HEK293 (cell line): Measurements from ENCODE around the gene ALKAL2.

Source experiments
- CTCF ChIP-seq: fragments of 450-650 bp; formaldehyde crosslinking; IDR thresholded peaks from 2 replicates; pipeline ENCODE4 v1.5.1; 2016; ENCODE audit warnings: missing biosample characterization, missing genetic modification characterization
- IKZF3 ChIP-seq: fragments of 450-650 bp; IDR thresholded peaks from 2 replicates; pipeline ENCODE4 v1.5.0; 2018; ENCODE audit warnings: missing biosample characterization, mild to moderate bottlenecking, missing genetic modification characterization, moderate library complexity
- MZF1 ChIP-seq: fragments of 450-650 bp; formaldehyde crosslinking; IDR thresholded peaks from 2 replicates; pipeline ENCODE4 v1.5.1; 2017; ENCODE audit warnings: missing biosample characterization, missing genetic modification characterization, borderline replicate concordance
- REST ChIP-seq: fragments of 450-650 bp; formaldehyde crosslinking; IDR thresholded peaks from 2 replicates; pipeline ENCODE4 v1.5.1; 2016; ENCODE audit warnings: missing biosample characterization, missing genetic modification characterization
- ZBTB11 ChIP-seq: fragments of 450-650 bp; formaldehyde crosslinking; conservative IDR thresholded peaks from 2 replicates; pipeline ENCODE4 v1.5.1; 2016; ENCODE audit warnings: low read depth, missing biosample characterization, missing genetic modification characterization
- ZBTB17 ChIP-seq: fragments of 450-650 bp; formaldehyde crosslinking; IDR thresholded peaks from 2 replicates; pipeline ENCODE4 v1.5.1; 2016; ENCODE audit warnings: missing biosample characterization, missing genetic modification characterization
- ZBTB21 ChIP-seq: fragments of 450-650 bp; formaldehyde crosslinking; IDR thresholded peaks from 2 replicates; pipeline ENCODE4 v1.5.1; 2017; ENCODE audit warnings: missing biosample characterization, missing genetic modification characterization
- ZEB2 ChIP-seq: fragments of 450-650 bp; formaldehyde crosslinking; IDR thresholded peaks from 2 replicates; pipeline ENCODE4 v1.5.1; 2016; ENCODE audit warnings: missing biosample characterization, missing genetic modification characterization
- ZNF132 ChIP-seq: fragments of 450-650 bp; formaldehyde crosslinking; IDR thresholded peaks from 2 replicates; pipeline ENCODE4 v1.5.1; 2017; ENCODE audit warnings: missing biosample characterization, missing genetic modification characterization, borderline replicate concordance
- ZNF18 ChIP-seq: fragments of 450-650 bp; formaldehyde crosslinking; IDR thresholded peaks from 2 replicates; pipeline ENCODE4 v1.5.1; 2016; ENCODE audit warnings: missing biosample characterization, missing genetic modification characterization
- ZNF248 ChIP-seq: fragments of 450-650 bp; formaldehyde crosslinking; IDR thresholded peaks from 2 replicates; pipeline ENCODE4 v1.5.1; 2017; ENCODE audit warnings: missing biosample characterization, missing genetic modification characterization
- ZNF776 ChIP-seq: fragments of 450-650 bp; formaldehyde crosslinking; IDR thresholded peaks from 2 replicates; pipeline ENCODE4 v1.5.0; 2017; ENCODE audit warnings: missing biosample characterization, missing genetic modification characterization, borderline replicate concordance

- TF ChIP-seq ZEB2 (tag by site-specific recombination): no peak
- TF ChIP-seq MZF1: no peak
- TF ChIP-seq CTCF (tag by site-specific recombination): no peak
- TF ChIP-seq IKZF3 (tag by site-specific recombination): no peak
- no peak for TF ChIP-seq ZNF776 (tag by site-specific recombination)
- no peak for TF ChIP-seq REST
- no peak for TF ChIP-seq ZNF132 (tag by site-specific recombination)
- no peak for TF ChIP-seq ZBTB11 (tag by site-specific recombination)
- no peak for TF ChIP-seq ZBTB17 (tag by site-specific recombination)
- no peak for TF ChIP-seq ZBTB21 (tag by site-specific recombination)
- TF ChIP-seq ZNF248 (tag by site-specific recombination): no peak
- no peak for TF ChIP-seq ZNF18 (tag by site-specific recombination)
Observed at GRCh38 chr2:328761-329160, 40.9 kb upstream of the ALKAL2 start.
